Measurements from ENCODE around the gene FXYD1. TPM values are rescaled to one million over a fixed set of nuclear protein-coding genes. Genes with fewer than 3 reads are reported as not detected.

The FXYD1 gene
- total and polyA plus RNA-seq, 2 donors (not counting 3 experiments of a cell fraction or from before 2014, with no cell fraction given) = not detected

GRCh38 chr19:35123573-35123972, 15.1 kb upstream of the FXYD1 start:
- BruUV-seq (replicated peaks) = no TSS peak
- H3K4me1 ChIP-seq (ENCODE audit: control insufficient read depth, extremely low read depth, insufficient read depth, low read length) = peaks cover 3% of the 10 kb centered on the region
- H2AFZ ChIP-seq (ENCODE audit: low read depth, low read length) = no peak overlapping the region
- H3K27me3 ChIP-seq (ENCODE audit: control insufficient read depth in 2 of 2, insufficient read depth in 2 of 2, low read length in 2 of 2) = no peaks in the 10 kb centered on the region
- no peaks in the 10 kb centered on the region for H3K36me3 ChIP-seq (ENCODE audit: control insufficient read depth in 2 of 2, extremely low read depth in 1 of 2, insufficient read depth in 2 of 2, low read length in 2 of 2)
- no peak for FAIRE-seq
- no peak for DNase-seq (ENCODE audit: low read depth, low spot score)
- TF ChIP-seq EZH2 (IDR thresholded peaks at IDR 0.05; ENCODE audit: borderline replicate concordance, low read depth, low read length, severe bottlenecking) (no peak), GATA2 (IDR thresholded peaks at IDR 0.05; ENCODE audit: insufficient read depth, insufficient read length, low read depth, low read length) (no peak), CTCF (IDR thresholded peaks at IDR 0.05; ENCODE audit: extremely low read depth in 1 of 2, insufficient read depth in 1 of 2, low read depth in 1 of 2, low read length in 2 of 2) (no peak), MYC (IDR thresholded peaks at IDR 0.05; ENCODE audit: low read depth, low read length) (no peak), MAX (IDR thresholded peaks at IDR 0.05; ENCODE audit: insufficient read depth, insufficient read length) (no peak), POLR2A (IDR thresholded peaks at IDR 0.05; ENCODE audit: low read depth, low read length) (no peak), FOS (IDR thresholded peaks at IDR 0.05; ENCODE audit: borderline replicate concordance, insufficient read depth, low read length) (no peak), POLR2AphosphoS5 (IDR thresholded peaks at IDR 0.05; ENCODE audit: insufficient read depth, low read depth, low read length) (no peak), JUN (IDR thresholded peaks at IDR 0.05; ENCODE audit: borderline replicate concordance, insufficient read depth, insufficient read length, low read depth) (no peak)
- no peaks in the 10 kb centered on the region for H3K9me1 ChIP-seq (replicated peaks; ENCODE audit: control insufficient read depth, extremely low read depth, insufficient read depth, low read length)
- intact Hi-C loops (cut with micrococcal nuclease) = no loop called here
- ChIA-PET POLR2A (no interaction called here), CTCF (interaction anchor here (1.0 to 1.2 kb wide), 2 partner anchors 12 kb away, joined by 3 to 4 read pairs; partner anchors contain the start of gene LGI4)
- H3K27ac ChIP-seq (ENCODE audit: insufficient read depth, low read depth, low read length) = no peak overlapping the region
- H4K20me1 ChIP-seq (replicated peaks; ENCODE audit: control insufficient read depth, extremely low read depth, insufficient read depth, low read length) = no peaks in the 10 kb centered on the region
- dilution Hi-C loops (cut with MboI; ENCODE audit: extremely low pct_ligation_motif_present, low sequenced_read_pairs) = no loop called here
- H3K9me3 ChIP-seq (replicated peaks; ENCODE audit: control insufficient read depth, insufficient read depth, low read length) = no peaks in the 10 kb centered on the region
- H3K79me2 ChIP-seq (ENCODE audit: control insufficient read depth, insufficient read depth, low read length) = no peaks in the 10 kb centered on the region
- no peak overlapping the region for H3K9ac ChIP-seq (replicated peaks; ENCODE audit: extremely low read depth, insufficient read depth, low read length)
- H3K4me3 ChIP-seq (replicated peaks in 1 of 3; ENCODE audit: insufficient read depth in 1 of 3, low read depth in 1 of 3, low read length in 3 of 3) = no peak overlapping the region
- no peak overlapping the region for H3K4me2 ChIP-seq (ENCODE audit: insufficient read depth, low read length)
